GM20431 (cell line): ENCODE results near the gene SALL2.

Experiments used
- in situ Hi-C: fragments of 300-500 bp; cut with MseI, MboI; formaldehyde crosslinking; loops from one replicate; pipeline ENCODE4 v1.15.0; 2020; ENCODE audit warnings: low sequenced_read_pairs; ENCODE audit not compliant: unreplicated experiment

The SALL2 gene

DNA sequence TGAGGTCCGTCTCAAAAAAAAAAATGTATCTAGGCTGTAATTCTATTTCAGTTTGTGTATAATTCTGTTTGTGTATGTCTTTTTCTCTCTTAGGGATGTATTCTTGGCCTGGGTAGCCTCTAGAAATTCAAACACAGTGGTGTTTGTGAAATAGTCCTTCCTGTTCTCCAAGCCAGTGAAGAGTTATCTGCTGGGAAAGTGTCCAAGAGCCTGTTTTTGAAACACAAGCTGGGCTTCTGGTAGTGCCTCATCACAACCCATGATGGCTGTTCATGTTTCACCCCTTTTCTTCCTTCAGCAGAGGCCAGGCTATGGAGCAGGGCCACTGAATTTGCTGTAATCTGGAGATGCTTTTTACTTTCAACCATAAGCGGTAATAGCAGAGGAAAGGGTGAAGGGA lies 29.7 kb downstream of the SALL2 start:
- in situ Hi-C loops: no loop called here

DNA sequence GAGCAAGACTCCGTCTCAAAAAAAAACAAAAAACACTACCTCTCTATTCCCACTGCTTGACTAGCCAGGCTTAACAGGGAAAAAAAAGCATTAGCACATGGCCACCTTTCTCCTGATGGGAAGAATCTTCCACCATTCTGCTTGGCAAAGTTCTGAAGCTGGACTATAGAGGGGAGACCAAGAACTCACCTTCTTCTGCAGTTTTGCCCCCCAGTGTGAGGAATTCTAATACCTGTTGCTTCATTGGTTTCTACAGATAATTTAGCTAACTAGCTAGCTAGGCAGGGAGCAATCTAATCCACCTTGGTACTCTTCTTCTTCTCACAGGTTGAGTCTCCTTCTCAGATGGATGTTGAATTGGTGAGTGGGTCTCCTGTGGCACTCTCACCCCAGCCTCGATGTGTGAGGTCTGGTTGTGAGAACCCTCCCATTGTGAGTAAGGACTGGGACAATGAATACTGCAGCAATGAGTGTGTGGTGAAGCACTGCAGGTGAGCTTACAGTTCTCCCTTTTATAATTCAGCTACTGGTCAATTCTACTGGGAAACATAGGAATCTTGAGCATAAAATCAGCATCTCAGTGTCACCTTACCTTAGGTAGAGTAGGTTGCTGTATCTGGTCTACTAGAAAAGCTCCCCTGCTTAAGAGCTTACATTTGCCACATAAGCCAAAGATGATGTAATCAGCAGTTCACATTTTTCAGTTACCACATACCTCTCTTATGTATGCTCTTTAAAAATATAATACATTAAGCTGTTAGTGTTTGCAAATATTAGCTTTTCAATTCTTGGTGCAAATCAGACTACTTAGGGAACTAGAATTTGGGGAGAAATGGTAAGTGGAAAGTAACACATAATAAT lies 31.0 kb downstream of the SALL2 start:
- in situ Hi-C loops: no loop called here

DNA sequence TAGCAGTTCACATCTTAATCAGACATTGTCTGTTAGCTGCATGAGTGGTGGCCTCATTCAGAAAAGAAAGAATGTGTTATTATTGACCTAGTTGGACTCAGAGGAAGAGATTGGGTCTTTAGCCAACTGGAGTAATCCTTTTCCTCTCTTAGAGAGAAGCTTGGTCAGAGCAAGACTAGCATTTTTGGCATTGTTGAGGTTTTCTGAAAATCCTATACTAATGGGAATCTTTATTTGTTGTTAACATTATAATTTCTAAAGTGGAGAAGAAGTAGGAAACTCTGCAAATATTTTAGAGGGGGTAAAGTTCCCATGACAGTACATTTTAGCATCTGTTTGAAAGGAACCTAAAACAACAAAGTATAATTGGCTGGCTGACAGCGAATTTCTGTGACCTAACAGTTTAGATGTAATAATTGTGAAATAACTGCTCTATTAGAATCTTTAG lies 39.5 kb downstream of the SALL2 start:
- in situ Hi-C loops: no loop called here

DNA sequence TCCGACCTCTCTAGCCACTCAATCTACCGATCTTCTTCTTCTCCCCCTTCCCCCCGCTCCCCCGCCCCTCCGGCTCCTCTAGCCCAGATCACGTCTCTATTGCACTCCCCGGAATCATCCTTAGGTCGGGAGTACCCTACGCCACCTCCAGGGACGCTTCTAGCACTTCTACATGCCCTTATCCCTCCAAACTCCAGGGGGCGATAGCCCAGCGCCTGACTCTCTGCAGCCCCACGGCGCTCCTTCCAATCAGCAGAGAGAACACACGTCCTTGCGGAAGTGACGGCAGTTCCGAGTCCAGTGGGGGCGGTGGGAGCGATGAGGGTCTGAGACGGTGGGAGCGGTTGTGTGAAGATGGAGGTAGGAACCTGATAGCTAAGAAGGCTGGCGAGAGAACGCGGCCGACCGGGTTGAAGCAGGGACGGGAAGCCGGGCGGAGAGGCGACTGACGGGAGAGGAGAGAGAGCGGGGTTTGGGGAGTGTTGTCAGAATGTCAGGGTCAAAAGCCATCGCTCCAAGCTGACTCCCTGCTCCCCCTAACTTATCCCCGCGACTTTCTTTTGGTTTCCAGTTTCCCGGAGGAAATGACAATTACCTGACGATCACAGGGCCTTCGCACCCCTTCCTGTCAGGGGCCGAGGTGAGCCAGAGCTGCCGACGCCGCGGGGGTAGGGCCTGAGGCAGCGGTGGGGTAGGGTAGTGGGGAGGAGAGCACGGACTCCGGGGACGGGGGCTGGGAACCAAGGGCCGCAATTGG lies 49.0 kb downstream of the SALL2 start, which contains the start of the genes RAB2B and TOX4:
Gene RAB2B (minus strand): TSS at position 35 of the 757 bp plus-strand sequence. CDS start 87 bp downstream, outside the sequence.
Gene TOX4 (plus strand): TSS at position 271 of the 757 bp plus-strand sequence. CDS start 84 bp downstream, at position 355.
- in situ Hi-C loops: no loop called here

DNA sequence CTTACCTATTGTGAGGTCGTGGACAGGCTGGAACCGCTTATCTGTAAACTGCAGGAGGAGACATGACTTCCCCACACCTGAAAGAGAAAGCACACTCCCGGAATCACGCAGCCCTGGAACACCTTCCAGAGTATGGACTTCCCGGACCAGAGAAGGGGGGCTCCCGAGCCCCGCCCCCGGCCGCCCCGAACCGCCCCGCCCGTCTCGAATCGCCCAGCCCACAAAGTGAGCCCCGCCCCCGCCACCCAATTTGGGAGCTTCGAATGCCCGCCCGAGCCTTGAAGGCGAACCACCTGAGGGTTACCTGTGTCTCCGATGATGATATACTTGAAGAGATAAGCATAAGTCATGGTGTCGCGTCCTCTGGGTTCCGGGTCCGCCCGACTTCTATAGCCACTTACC lies 49.6 kb downstream of the SALL2 start:
- in situ Hi-C loops: no loop called here

DNA sequence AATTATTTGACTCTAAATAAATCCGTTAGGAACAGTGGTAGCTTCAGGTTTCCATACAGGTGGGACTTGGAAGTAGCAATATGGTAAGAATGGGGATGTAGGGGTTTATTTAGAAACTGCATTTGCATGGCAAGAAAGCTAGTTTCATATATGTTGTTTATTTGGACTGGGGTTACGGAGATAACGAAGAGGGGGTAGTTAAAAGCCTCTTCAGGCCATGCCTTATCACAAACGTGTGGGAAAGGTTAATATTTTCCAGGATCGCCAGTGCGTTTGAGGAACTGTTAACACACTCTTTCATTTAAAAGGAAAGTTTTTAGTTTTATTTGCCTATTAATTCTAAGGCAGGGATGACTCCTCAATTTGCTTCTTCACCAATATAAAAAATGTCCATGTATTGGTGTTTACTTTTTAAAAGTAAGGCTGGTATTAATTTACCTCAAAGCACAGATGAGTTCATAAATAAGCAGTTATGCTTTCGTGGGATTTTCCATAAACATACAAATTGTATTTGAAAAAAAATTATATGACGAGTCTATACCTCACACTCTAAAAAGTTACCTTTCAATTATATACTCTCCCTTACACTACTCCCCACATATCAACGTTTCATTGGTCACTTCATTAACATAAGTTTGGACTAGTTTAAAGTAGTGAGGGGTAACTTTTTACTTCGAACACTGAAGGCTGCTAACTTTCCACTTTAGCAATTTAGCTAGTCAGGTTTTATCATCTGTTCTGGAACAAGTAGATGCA lies 50.2 kb downstream of the SALL2 start:
- in situ Hi-C loops: no loop called here
